Neural cell (in vitro differentiated cells): ENCODE data around the gene CLN6.

Experiments
- EP300 ChIP-seq: fragments of 450-650 bp; conservative IDR thresholded peaks from 2 replicates; pipeline ENCODE4 v1.6.1; 2014; ENCODE audit warnings: antibody characterized with exemption, mild to moderate bottlenecking, moderate library complexity; ENCODE audit not compliant: poor library complexity, severe bottlenecking
- EZH2 ChIP-seq: fragments of 200-600, 300-800 bp; shearing (Covaris generic), sonication (generic); IDR thresholded peaks from 2 replicates; pipeline ENCODE4 v1.6.1; 2014; ENCODE audit warnings: antibody characterized with exemption, low read length, borderline replicate concordance, mild to moderate bottlenecking; ENCODE audit not compliant: insufficient read depth, poor library complexity, severe bottlenecking
- MXI1 ChIP-seq: fragments of 450-650 bp; conservative IDR thresholded peaks from 2 replicates; pipeline ENCODE4 v1.6.1; 2014; ENCODE audit warnings: antibody characterized with exemption, mild to moderate bottlenecking; ENCODE audit not compliant: poor library complexity, severe bottlenecking
- RAD21 ChIP-seq: fragments of 450-650 bp; conservative IDR thresholded peaks from 2 replicates; pipeline ENCODE4 v1.6.1; 2014; ENCODE audit warnings: antibody characterized with exemption, mild to moderate bottlenecking, moderate library complexity
- TAF1 ChIP-seq: IDR thresholded peaks from 2 replicates; pipeline ENCODE4 v1.6.1; 2012; ENCODE audit warnings: low read depth
- TF ChIP-seq, protein P1 (sequence below): fragments of 450-650 bp; IDR thresholded peaks from 2 replicates; pipeline ENCODE4 v1.5.1; 2014; ENCODE audit warnings: antibody characterized with exemption, mild to moderate bottlenecking, moderate library complexity; ENCODE audit not compliant: poor library complexity, severe bottlenecking

DNA sequence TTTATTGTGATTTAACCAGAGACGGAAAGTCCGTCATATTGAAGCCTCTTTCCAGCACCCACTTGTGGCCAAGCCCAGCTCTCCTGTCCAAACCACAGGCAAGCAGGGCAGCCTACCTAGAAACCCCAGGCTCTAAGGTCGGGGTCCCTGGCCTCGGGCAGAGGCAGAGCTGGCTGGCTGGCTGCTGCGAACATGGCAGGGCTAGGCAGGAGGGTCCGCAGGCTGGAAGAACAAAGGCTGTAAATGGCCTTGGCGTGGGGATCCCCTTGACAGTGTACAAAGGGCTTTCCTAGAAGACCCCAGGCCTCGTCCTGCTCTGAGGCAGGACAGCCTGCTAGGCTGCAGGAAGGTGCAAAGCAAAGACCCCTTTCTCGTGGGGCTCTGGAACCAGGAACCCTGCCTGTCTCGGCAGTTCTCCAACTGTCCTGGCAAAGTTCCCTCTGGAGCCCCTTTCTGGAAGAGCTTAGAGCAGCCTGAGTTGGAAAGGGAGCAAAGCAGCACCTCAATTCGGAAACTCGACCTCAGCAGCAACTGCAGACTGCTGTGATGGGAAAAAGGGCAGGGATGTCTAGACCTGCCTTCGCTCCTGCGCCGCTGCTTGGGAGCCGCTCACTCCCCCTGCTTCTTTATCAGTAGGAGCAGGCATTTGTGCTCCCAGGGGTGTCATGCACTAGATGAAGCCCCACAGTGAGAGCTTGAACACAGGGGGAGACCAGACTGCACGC is 32.9 kb downstream of the CLN6 start:
- no peak for TF ChIP-seq EP300
- no peak for TF ChIP-seq RAD21
- TF ChIP-seq, protein P1, sequence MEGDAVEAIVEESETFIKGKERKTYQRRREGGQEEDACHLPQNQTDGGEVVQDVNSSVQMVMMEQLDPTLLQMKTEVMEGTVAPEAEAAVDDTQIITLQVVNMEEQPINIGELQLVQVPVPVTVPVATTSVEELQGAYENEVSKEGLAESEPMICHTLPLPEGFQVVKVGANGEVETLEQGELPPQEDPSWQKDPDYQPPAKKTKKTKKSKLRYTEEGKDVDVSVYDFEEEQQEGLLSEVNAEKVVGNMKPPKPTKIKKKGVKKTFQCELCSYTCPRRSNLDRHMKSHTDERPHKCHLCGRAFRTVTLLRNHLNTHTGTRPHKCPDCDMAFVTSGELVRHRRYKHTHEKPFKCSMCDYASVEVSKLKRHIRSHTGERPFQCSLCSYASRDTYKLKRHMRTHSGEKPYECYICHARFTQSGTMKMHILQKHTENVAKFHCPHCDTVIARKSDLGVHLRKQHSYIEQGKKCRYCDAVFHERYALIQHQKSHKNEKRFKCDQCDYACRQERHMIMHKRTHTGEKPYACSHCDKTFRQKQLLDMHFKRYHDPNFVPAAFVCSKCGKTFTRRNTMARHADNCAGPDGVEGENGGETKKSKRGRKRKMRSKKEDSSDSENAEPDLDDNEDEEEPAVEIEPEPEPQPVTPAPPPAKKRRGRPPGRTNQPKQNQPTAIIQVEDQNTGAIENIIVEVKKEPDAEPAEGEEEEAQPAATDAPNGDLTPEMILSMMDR = no peak
- no peak for TF ChIP-seq TAF1
- TF ChIP-seq MXI1 = no peak
- TF ChIP-seq EZH2 = no peak
